PC-3 (cell line): ENCODE results near the gene MYLK. TPM values are rescaled to one million over a fixed set of nuclear protein-coding genes. Genes with fewer than 3 reads are reported as not detected.

Source experiments
- ATAC-seq: fragments of 200-7000 bp; cut with Tn5 transposase; 2 replicates; pipeline ENCODE4 v1.9.1; 2020; ENCODE audit warnings: mild to moderate bottlenecking, moderate library complexity
- BruUV-seq: library from RNA; stranded (reverse); fragments of 400-500 nt; replicated peaks from 2 replicates; lab custom pipeline; 2021; lab: Mats Ljungman, UMichigan
- CTCF ChIA-PET: fragments of 300-600 bp; sonication (Branson Sonifier 250); formaldehyde crosslinking; loops from one replicate; lab custom pipeline; 2022; ENCODE audit warnings: antibody characterized with exemption; lab: Charles Lee
- POLR2A ChIA-PET: fragments of 300-600 bp; sonication (Branson Sonifier 250); formaldehyde crosslinking; loops from one replicate; lab custom pipeline; 2022; ENCODE audit warnings: antibody characterized with exemption; ENCODE audit not compliant: unreplicated experiment; lab: Charles Lee
- DNase-seq: peaks from one replicate; pipeline ENCODE4 v3.0.0-alpha.2; 2015
- H2AFZ ChIP-seq: fragments of 300-600 bp; sonication (generic); 2 replicates; pipeline ENCODE4 v1.6.0; 2016; ENCODE audit warnings: antibody characterized with exemption, low read length
- H3F3A ChIP-seq: fragments of 300-600 bp; sonication (generic); one replicate; pipeline ENCODE4 v1.6.0; 2017; ENCODE audit warnings: antibody characterized with exemption, low read length, control low read depth, mild to moderate bottlenecking; ENCODE audit not compliant: unreplicated experiment
- H3K27ac ChIP-seq: fragments of 300-600 bp; sonication (generic); 2 replicates; pipeline ENCODE4 v1.5.1; 2016; ENCODE audit warnings: mild to moderate bottlenecking, low read length
- H3K27me3 ChIP-seq: fragments of 300-600 bp; sonication (generic); 2 replicates; pipeline ENCODE4 v1.6.1; 2016; ENCODE audit warnings: low read length, mixed read lengths
- H3K36me3 ChIP-seq: fragments of 300-600 bp; sonication (generic); 2 replicates; pipeline ENCODE4 v1.6.1; 2016; ENCODE audit warnings: low read depth, mixed run types, low read length, mixed read lengths
- H3K4me1 ChIP-seq: fragments of 300-600 bp; sonication (generic); 2 replicates; pipeline ENCODE4 v1.5.1; 2016; ENCODE audit warnings: low read length; ENCODE audit not compliant: insufficient read depth
- H3K4me2 ChIP-seq: fragments of 300-600 bp; sonication (generic); 2 replicates; pipeline ENCODE4 v1.6.0; 2016; ENCODE audit warnings: low read length
- H3K4me3 ChIP-seq: fragments of 300-600 bp; sonication (generic); 2 replicates; pipeline ENCODE4 v1.5.1; 2016; ENCODE audit warnings: mild to moderate bottlenecking, low read length, mixed read lengths
- H3K79me2 ChIP-seq: fragments of 300-600 bp; sonication (generic); 2 replicates; pipeline ENCODE4 v1.6.1; 2017; ENCODE audit warnings: low read length, mixed read lengths
- H3K9ac ChIP-seq: fragments of 300-600 bp; sonication (generic); 2 replicates; pipeline ENCODE4 v1.6.0; 2016; ENCODE audit warnings: mild to moderate bottlenecking, low read length
- H3K9me2 ChIP-seq: fragments of 300-600 bp; sonication (generic); replicated peaks from 2 replicates; pipeline ENCODE4 v1.6.1; 2016; ENCODE audit warnings: mixed run types, low read length, mixed read lengths
- H3K9me3 ChIP-seq: fragments of 300-600 bp; sonication (generic); 2 replicates; pipeline ENCODE4 v1.6.1; 2016; ENCODE audit warnings: low read length, mixed read lengths
- H4K20me1 ChIP-seq: fragments of 300-600 bp; sonication (generic); 2 replicates; pipeline ENCODE4 v1.6.1; 2016; ENCODE audit warnings: low read length, mixed read lengths
- CTCF ChIP-seq: fragments of 300-600 bp; sonication (generic); conservative IDR thresholded peaks from 2 replicates; pipeline ENCODE4 v1.5.1; 2017; ENCODE audit warnings: antibody characterized with exemption, low read depth, mild to moderate bottlenecking, low read length
- EZH2 ChIP-seq: fragments of 300-600 bp; sonication (generic); IDR thresholded peaks from one replicate; pipeline ENCODE4 v1.6.1; 2017; ENCODE audit warnings: antibody characterized with exemption, mild to moderate bottlenecking, low read length; ENCODE audit not compliant: unreplicated experiment
- EZH2phosphoT487 ChIP-seq: fragments of 300-600 bp; sonication (generic); IDR thresholded peaks from 2 replicates; pipeline ENCODE4 v1.6.1; 2018; ENCODE audit warnings: mild to moderate bottlenecking, antibody characterized with exemption, low read length, borderline replicate concordance
- intact Hi-C: fragments of 100-400 bp; cut with micrococcal nuclease; formaldehyde crosslinking; loops from 2 replicates; pipeline ENCODE4 v1.9.0; 2023
- total RNA-seq: library from RNA; depleted of rRNA; stranded (reverse); fragments of >200 nt; gene quantifications from 2 replicates; pipeline ENCODE4 v1.2.3, GENCODE V29; 2014

The MYLK gene
- total RNA-seq, 1 experiment from 2014 or later, result 6.9 TPM

- Histone ChIP-seq H3K27me3 (no peaks in the 10 kb centered on the region), H3F3A (no peaks in the 10 kb centered on the region), H4K20me1 (no peaks in the 10 kb centered on the region), H3K9me3 (no peaks in the 10 kb centered on the region), H2AFZ (no peak overlapping the region), H3K4me2 (no peak overlapping the region), H3K27ac (no peak overlapping the region), H3K9ac (no peak overlapping the region), H3K36me3 (no peaks in the 10 kb centered on the region), H3K9me2 (no peaks in the 10 kb centered on the region), H3K79me2 (no peaks in the 10 kb centered on the region), H3K4me1 (peaks cover 9% of the 10 kb centered on the region; the same call in 1 of the 2 replicates), H3K4me3 (no peak overlapping the region)
- ChIA-PET POLR2A (no interaction called here), CTCF (no interaction called here)
- no TSS peak for BruUV-seq
- intact Hi-C loops, result no loop called here
- TF ChIP-seq CTCF (no peak), EZH2 (no peak), EZH2phosphoT487 (no peak)
- ATAC-seq (no peak), DNase-seq (no peak)
Measured at GRCh38 chr3:123634149-123635051, 249.7 kb downstream of the MYLK start.

- Histone ChIP-seq H3K27ac (no peak overlapping the region), H3K9ac (no peak overlapping the region), H3F3A (no peaks in the 10 kb centered on the region), H3K79me2 (no peaks in the 10 kb centered on the region), H3K9me2 (no peaks in the 10 kb centered on the region), H4K20me1 (no peaks in the 10 kb centered on the region), H3K4me3 (no peak overlapping the region), H3K36me3 (no peaks in the 10 kb centered on the region), H2AFZ (no peak overlapping the region), H3K9me3 (no peaks in the 10 kb centered on the region), H3K4me2 (no peak overlapping the region), H3K4me1 (peaks cover 9% of the 10 kb centered on the region; the same call in 1 of the 2 replicates), H3K27me3 (no peaks in the 10 kb centered on the region)
- POLR2A ChIA-PET, result no interaction called here
- TF ChIP-seq EZH2phosphoT487 (no peak), EZH2 (no peak), CTCF (no peak)
- intact Hi-C loops, result no loop called here
- BruUV-seq, result no TSS peak
- DNase-seq, result no peak
- ATAC-seq, result no peak
- CTCF ChIA-PET, result no interaction called here
Measured at GRCh38 chr3:123633530-123633929, 250.6 kb downstream of the MYLK start.

GRCh38 chr3:123632161-123632655 is 251.9 kb downstream of the MYLK start:
- no peak for TF ChIP-seq EZH2
- no peak for TF ChIP-seq EZH2phosphoT487
- no peak for TF ChIP-seq CTCF
- Histone ChIP-seq H3K9me3 (no peaks in the 10 kb centered on the region), H3K9ac (no peak overlapping the region), H3K27me3 (no peaks in the 10 kb centered on the region), H4K20me1 (no peaks in the 10 kb centered on the region), H3K27ac (no peak overlapping the region), H3K4me1 (peaks cover 5% of the 10 kb centered on the region; the same call in 1 of the 2 replicates), H3K4me3 (no peak overlapping the region), H3F3A (no peaks in the 10 kb centered on the region), H3K79me2 (no peaks in the 10 kb centered on the region), H3K36me3 (no peaks in the 10 kb centered on the region), H3K4me2 (no peak overlapping the region), H3K9me2 (no peaks in the 10 kb centered on the region), H2AFZ (no peak overlapping the region)
- intact Hi-C loops, result no loop called here
- peak; percentile 18; the same call in 1 of the 2 replicates for ATAC-seq
- CTCF ChIA-PET, result no interaction called here
- DNase-seq, result no peak
- no TSS peak for BruUV-seq
- POLR2A ChIA-PET, result no interaction called here
